Stimulated activated CD4-positive, alpha-beta T cell treated with anti-CD3 and anti-CD28 coated beads, Interleukin-15, amount 100 ng/mL, for 24 hours (primary cell): ENCODE results near the gene NEUROD1.
A peak's percentile ranks its signal among the peaks of the same experiment; 100 is the strongest.

ENCODE experiments used
- DNase-seq: peaks from one replicate; pipeline ENCODE4 v3.0.0-alpha.2; 2020

The NEUROD1 gene

DNA sequence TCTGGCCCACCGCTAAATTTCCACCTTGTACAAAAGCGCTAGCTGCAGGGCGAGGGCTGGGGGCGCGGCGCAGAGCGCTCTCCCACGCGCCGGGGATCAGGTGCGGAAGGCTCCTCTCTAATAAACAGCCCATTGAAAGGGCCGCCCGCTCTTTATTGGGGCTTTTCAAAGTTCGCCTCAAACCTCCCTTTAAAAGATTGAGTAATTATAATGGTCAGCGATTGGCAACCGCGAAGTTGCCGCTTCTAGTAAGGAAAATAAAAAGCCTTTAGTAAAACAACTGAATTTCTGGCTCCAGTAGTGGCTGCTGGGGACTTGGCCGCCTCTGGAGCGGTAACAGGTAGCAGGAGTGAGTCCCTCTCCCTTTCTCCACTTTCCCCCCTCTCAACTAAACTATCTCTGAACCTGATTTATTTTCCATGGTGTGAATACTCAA lies 755 bp downstream of the NEUROD1 start:
- DNase-seq, result no peak

DNA sequence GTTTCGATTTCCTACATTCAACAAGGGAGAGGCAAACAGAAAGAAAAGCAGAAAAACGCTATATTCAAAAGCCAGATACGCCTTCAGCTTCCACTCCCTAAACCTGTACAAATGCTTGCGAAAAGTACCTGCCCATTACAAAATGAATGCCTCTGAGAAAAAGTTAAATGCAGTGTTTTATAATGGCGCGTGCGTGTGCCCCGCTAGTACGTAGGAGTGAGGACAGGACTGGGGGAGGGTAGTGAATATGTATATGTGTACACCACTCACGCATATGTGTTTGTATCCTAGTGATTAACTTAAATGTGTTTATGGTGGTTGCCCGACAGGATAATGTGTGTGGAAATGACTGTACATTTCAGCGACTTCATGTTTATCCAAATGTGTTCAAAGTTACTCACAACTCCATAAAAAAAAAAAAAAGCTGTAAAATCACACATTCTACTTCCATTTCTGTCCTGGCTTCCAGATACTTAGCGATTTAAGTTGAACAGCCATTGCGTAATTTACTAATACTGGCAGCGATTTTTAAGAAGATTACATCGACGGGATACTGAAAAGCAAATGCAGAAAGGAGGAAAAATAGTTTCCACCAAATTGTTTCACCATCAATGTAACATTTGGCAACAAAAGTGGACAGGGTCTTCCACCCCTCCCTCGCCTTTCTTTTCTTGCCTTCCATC lies 1.3 kb downstream of the NEUROD1 start:
- DNase-seq, result no peak

DNA sequence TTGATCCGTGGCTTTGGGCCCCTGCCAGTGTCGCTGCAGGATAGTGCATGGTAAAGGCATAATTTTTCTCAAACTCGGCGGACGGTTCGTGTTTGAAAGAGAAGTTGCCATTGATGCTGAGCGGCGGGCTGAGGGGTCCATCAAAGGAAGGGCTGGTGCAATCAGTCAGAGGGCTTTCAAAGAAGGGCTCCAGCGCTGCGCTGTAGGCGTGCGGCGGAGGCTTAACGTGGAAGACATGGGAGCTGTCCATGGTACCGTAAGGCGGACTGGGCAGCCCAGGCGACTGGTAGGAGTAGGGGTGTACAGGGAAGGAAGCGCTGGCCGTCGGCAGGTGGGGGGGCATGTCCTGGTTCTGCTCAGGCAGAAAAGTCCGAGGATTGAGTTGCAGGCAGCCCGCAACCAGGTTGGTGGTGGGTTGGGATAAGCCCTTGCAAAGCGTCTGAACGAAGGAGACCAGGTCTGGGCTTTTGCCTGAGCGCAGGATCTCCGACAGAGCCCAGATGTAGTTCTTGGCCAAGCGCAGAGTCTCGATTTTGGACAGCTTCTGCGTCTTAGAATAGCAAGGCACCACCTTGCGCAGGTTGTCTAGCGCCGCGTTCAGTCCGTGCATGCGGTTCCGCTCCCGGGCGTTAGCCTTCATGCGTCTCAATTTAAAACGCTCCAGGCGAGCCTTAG lies 2.3 kb downstream of the NEUROD1 start:
- DNase-seq, result peak; percentile 74

DNA sequence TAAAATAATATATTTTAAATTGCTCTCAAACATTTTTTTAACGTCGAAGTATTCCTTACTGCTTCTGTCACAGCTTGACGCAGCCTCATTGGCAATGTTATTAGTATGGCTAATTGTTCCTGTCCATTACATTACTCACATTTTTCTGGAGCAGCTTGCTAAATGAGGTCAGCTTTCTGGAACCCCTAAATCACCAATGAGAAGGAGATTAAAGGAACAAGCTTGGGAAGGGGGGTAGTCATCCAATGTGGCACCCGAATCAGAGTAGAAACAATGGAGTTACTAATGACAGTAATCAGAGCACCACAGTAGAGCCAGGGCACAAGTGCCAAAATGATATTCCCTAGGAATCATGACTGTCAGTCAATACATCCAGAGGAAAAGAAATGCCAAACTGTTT lies 5.1 kb downstream of the NEUROD1 start:
- no peak for DNase-seq

DNA sequence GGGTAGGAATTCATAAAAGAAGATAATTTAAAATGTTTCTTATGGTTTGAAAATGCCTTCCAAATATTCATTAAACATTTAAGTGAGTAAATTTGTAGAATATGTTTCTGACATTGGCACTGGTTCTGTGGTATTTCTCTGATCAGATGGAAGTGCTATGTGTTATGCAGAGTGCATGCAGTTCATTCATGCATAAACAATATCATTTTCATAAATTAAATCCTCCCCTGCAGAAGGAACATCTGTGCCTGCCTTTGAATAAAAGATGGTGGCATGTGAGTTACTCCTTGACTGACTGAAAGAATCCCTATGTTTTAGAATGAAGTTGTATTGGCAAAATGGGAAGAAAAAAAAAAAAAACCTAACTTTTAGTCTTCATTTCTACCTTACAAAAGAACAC lies 5.9 kb downstream of the NEUROD1 start:
- no peak for DNase-seq

DNA sequence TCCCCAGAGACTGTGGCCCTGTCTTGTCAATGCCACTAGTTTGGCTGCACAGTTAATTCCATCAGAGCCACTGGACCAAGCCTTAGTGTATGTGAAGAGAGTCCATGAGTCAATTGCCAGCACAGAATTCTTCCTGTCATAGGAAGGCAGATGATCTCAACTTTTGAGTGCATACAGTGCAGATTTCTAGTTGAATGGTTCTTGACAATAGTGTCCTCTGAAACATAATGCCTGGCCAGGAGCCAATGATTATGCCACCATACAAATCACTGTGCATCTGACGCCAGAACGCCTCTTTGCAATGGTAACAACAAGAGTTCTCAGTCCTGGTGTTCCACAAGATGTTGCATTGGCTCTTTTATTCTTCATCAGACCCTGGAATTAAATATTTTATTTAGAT lies 7.1 kb downstream of the NEUROD1 start:
- no peak for DNase-seq

DNA sequence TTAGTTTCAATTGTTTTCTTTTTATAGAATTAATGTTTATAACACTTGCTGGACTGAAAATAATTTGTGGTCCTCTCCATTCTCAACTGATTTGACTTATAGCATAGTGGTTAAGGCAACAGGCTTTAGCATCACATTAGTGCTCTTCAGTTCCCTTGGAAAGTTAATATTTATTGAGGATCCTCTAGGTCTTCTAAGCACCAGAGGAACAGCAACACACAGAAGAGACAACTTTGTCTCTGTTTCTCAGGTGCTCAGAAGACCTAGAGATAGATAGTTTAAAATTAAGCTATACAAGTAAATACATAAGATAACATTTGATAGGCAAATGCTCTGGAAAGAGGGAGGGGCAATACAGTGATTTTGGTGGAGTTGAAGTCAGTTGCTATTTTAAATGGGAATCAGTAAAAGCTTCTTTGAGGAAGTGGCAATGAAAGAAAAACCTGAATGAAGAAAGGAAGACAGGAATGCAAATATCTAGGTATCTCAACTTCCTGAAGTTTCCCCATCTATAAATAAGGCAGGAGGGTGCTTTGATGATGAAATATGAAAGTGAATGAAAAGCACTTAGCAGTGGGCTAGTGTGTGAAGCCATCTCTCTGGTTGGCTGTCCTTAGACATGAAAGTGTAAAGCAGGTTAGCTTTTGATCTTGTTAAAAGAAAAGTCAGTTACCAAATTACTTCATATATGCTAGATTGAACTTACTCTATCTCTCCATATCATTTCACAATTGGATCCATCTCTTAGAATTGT lies 7.9 kb downstream of the NEUROD1 start:
- no peak for DNase-seq

DNA sequence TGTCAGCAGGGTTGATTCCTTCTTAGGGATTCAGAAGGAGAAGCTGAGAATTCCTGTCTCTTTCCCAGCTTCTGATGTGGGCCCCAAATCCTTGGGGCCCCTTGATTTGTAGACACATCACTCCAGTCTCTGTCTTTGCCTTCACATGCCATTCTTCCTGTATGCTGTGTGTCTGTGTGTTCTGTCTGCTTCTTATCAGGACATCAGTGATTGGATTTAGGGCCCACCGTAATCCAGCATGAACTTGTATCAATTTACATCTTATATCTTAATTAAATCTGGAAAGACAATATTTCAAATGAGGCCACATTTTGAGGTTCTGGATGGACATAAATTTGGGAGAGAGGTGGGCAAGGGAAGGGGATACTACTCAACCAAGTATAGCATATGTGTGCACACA lies 9.7 kb downstream of the NEUROD1 start:
- DNase-seq, result no peak

DNA sequence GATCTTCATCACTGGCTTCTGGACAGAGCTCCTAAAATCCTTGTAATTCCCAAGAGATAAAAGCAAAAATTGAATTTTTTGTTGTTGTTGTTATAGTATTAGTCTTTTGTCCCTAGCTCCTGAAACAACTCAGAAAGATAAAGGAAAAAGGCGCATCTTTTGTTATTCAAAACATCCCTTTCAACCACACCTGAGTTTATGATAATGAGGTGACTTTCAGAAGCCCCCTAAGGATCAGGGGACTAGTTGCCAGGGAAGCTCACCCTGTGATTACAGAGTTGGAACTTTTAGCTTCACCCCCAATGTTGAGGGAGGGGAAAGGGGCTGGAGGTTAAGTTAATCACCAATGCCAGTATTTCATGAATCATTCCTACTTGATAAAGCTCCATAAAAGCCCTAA lies 13.1 kb downstream of the NEUROD1 start:
- DNase-seq, result no peak

DNA sequence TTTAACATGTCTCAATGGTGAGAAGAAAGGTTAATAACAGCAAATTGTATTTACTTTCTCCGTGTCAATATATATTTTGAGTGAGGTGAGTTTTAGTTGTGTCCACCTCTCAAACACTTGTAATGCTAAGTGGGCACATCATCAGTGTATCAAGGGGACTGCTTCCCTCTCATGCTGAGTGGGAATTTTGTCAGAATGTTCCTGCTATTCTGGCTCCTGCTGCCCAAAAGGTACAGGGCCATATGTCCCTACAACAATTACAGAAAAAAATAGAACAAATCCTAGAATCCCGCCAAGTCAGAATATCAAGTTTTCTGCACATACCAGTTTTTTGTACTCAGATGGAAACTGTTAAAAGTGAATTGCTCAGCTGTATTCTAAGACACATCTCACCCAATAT lies 18.0 kb downstream of the NEUROD1 start:
- no peak for DNase-seq

DNA sequence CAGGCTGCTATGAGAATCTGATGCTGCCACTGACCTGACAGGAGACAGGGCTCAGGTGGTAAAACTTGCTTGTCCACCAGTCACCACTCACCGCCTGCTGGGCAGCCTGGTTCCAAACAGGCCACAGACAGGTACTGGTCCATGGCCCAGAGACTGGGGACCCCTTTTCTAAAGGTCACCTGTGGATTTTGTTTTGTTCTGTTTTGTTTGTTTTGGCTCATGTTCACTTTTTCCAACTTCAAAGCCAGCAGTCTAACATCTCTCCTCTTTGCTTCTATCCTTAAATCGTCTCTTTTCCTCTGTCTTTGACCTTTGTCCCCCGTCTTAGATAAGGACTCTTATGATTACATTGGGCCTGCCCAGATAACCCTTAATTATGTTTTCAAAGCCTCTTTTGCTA lies 20.1 kb downstream of the NEUROD1 start:
- no peak for DNase-seq

DNA sequence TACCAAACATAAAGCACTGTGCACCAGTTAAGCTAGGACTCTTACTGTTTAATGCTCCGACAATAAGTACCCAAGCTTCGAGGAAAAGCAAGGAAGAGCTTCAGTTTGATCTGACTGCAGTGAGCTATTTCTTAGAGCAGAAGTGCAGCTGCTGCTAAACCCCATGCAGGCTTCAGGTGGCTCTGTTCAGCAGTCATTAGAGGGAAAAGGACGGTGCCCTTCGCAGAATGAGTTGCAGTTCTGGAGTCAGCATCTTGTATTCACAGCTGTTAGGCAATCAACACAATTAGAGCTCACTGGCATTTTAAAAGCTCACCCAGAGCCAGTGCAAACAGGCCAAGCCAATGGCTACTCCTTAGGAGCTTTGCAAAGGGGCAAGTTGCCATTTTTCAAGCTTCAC lies 21.9 kb downstream of the NEUROD1 start:
- no peak for DNase-seq

DNA sequence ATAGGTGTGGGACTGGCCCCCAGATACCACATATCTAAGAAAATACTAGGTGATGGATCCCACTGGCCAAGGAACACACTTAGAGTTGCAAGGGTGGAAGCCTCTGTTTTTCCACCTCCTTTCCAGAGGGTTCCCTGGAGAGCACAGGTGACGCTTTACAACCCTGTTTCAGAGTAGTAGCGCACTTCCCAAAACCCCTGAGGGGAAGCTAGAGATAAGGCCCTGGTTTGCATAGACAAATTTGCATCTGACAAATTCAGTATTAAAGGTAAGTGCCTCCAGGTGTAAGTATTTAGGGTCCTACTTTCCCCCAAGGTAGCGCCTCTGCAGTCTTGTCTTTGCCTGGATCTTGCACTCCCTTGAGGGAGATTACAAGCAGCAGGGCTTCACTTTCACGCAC lies 22.9 kb downstream of the NEUROD1 start:
- DNase-seq, result no peak

DNA sequence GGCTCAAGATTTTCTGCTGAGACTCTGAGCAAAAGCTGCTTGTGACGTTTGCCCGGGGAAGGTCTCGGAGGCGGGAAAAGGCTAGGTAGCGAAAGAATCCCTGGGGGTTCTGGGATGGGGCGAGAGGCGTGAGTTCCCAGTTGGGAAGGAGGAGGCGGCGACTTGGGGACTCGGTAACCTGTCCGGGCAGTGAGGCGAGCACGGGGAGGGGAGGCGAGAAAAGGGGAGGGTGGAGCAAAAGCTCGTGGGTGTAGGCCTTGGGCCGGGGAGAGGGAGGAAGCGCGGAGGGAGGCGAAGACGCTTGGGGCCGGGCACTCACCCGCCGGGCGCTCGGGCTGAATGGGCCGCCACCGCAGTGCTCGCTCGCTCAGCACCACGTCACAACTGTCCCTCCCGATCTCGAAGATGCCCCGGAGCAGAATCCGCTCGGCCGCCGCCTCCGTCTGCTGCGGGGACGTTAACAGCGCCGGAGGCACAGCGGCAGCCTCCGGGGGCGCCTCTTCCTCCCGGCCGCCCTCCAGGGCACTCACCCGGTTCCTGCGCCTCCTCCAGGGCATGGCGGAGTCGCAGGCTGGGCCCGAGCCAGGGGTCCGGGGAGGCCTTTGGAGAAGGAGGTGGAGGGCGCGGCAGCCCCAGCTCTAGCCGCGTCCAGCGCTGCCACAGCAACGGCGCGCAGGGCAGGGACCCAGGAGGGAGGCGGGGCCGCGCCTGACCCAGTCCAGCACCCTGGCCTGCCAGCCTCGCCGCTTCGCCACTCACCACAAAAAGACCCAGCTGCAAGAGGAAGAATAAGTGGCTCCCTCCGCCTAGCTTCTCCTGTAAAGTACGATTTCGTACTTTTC lies 23.6 kb downstream of the NEUROD1 start, which contains the start of gene CERKL:
CERKL (minus strand) TSS at position 656 of the 842 bp plus-strand sequence; CDS start at position 557, 99 bp downstream.
- DNase-seq, result peak; percentile 41

DNA sequence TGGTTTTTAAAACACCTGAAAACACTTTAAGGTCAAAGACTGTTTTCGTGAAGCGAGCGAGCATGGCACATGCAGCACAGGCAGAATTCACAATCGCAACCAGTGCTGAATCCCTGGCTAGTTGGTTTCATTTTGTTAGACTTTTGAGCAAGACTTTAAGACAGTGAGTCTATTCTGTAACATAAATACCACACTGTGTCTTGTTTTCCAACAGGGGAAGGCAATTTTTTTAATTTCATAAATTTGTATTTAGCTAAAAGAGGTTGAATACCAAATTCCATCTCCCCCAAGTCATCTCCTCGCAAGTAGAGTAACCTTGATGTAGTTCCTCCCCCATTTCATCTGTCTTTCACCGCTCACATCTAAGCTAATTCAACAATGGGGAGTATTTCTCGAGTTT lies 24.8 kb downstream of the NEUROD1 start:
- no peak for DNase-seq

DNA sequence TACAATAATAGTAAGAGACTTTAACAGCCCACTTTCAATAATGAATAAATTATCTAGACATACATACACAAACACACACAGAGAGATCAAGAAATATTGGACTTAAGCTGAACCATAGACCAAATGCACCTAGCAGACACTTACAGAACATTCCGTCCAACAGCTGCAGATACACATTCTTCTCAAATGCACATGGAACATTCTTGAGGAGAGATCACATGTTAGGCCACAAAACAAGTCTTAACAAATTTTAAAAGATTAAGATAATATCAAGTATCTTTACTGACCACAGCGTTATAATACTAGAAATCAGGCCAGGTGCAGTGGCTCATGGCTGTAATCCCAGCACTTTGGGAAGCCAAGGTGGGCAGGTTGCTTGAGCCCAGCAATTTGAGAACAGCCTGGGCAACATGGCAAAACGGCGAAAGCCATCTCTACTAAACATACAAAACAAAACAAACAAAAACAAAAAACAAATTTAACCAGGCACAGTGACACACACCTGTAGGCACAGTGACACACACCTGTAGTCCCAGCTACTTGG lies 30.8 kb downstream of the NEUROD1 start:
- no peak for DNase-seq

DNA sequence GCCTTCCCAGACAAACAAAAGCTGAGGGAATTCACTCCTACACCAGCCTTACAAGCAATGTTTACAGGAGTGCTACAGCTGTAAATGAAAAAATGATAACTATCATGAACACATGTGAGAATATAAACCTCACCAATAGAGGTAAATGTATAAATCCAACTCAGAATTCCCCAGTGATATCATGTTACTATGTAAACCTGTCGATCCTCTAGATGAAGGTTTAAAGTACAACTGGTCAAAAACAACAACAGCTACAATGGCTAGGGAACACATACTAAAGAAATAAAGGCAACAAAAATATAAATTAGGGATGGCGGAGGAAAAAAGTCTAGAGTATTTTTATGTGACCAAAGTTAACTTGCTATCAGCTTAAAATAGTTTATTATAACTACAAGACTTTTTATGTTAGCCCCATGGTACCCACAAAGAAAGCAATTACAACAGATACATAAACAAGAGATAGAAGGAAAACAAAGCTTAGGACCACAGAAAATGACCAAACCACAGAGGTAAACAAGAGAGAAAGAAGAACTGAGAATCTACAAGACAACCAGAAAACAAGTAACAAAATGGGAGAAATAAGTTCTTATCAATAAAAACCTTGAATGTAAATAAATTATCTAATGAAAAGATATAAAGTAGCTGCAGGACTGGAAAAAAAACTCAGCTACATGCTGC lies 31.7 kb downstream of the NEUROD1 start:
- no peak for DNase-seq

DNA sequence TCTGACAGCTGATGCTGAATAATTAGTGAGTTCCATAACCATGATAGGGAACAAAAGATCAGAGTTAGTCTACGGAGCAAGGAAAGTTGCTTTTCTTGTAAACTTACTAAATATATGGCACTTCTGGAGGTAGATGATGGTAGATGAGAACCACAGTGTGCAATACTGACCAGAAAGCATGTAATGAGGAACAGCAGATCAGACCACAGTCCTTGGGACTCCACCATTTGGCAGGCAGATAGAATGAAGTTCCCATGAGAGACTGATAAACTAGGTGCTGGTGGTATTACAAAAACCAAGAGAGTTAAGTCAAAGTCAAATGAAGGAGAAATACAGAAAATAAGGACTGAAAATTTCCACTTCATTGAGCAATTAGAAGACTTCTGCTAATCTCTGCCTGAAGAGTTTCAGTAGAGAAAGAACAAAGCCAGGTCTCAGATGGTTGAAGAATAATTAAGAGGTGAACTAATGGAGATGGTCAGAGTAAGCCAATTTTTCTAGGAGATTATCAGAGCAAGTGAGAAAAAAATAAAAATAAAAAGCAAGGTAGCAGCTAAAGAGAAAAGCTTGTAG lies 33.8 kb downstream of the NEUROD1 start:
- DNase-seq, result no peak

DNA sequence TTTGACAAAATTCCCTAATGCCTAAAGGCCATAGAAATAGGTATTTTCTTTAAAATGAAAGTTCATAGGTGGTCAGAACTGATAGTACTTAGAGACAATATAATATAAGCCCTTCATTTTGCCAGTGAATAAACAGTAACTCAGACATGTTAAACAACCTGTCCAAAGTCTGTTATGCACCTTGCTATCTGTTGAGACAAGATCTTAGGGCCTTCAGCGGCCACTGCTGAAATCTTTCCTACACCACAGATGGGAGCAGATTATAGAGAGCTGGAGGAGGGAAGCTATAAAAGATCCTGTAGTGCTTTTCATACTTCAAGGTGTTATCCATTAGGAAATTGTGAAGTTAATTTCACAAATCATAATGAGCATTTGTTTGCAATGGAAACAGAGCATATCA lies 37.2 kb downstream of the NEUROD1 start:
- DNase-seq, result no peak

DNA sequence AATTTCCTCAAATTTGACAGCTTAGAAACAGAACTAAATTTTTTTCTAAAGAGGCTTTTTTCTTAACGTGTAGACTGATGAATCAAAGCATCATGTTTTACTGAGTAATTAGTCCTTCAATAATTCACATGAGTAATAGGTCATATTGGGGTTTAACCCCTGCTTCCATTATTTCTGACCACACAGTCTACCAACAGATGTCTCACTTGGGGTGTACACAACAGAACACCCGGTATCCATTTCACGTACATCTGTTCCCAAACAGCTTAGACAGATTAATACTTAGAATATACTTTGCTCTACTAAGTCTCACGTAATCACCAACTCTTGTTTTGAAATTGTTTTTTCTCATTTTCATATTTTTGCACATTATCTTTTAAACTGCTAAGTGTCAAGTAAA lies 38.2 kb downstream of the NEUROD1 start:
- no peak for DNase-seq

DNA sequence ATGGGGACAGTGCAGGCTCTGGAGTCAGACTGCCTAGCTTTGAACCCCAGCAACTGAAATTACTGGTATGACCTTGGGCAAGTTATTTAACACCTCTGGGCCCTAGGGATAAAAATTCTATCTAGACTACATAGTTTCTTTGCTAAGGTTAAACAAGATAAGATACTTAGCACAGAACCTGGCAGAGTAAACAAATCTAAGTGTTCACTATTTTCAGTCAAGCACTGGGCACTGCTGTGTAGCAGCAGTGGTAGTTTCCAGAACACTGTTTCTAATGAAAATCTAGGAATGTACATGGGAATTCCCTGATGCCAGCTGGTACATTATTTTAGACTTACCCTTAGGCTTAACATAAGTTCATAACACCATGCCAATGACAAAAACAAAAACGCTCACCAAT lies 40.6 kb downstream of the NEUROD1 start:
- DNase-seq, result no peak
